Naive thymus-derived CD4-positive, alpha-beta T cell (primary cell): ENCODE data around the gene BLCAP. TPM values are rescaled to one million over a fixed set of nuclear protein-coding genes. Genes with fewer than 3 reads are reported as not detected.

Source experiments
- ATAC-seq: fragments of 150-1000 bp; cut with Tn5 transposase; 2 replicates; pipeline ENCODE4 v1.10.0; 2021; ENCODE audit warnings: mild to moderate bottlenecking, moderate library complexity
- CTCF ChIA-PET: fragments of 350-600 bp; sonication (Branson Sonifier 250); formaldehyde crosslinking; loops from one replicate; lab custom pipeline; 2021; ENCODE audit warnings: antibody characterized with exemption; lab: Charles Lee
- POLR2A ChIA-PET: fragments of 350-600 bp; sonication (Branson Sonifier 250); formaldehyde crosslinking; loops from one replicate; lab custom pipeline; 2021; ENCODE audit warnings: antibody characterized with exemption, inconsistent platforms; lab: Charles Lee
- DNase-seq, 9 donors: peaks; one replicate each; pipeline versions ENCODE4 v3.0.0 to v3.0.0-alpha.2; 2020 to 2022; ENCODE audit warnings: mixed read lengths in 1 of 9
- H3K27ac ChIP-seq: one replicate; pipeline ENCODE4 v1.7.0; 2013; ENCODE audit warnings: mild to moderate bottlenecking, low read depth, low read length, moderate library complexity
- H3K27me3 ChIP-seq, 2 donors: one replicate each; pipeline ENCODE4 v1.7.0; 2013; ENCODE audit warnings: low read length in 2 of 2, mild to moderate bottlenecking in 2 of 2, moderate library complexity in 2 of 2; ENCODE audit not compliant: control insufficient read depth in 2 of 2, insufficient read depth in 2 of 2
- H3K36me3 ChIP-seq, 3 experiments: 1 replicate in 2 of 3; 2 replicates in 1 of 3; pipeline ENCODE4 v1.7.0; 2013; ENCODE audit warnings: low read length in 3 of 3, mild to moderate bottlenecking in 3 of 3, moderate library complexity in 1 of 3; ENCODE audit not compliant: insufficient read depth in 3 of 3, control insufficient read depth in 2 of 3
- H3K4me1 ChIP-seq, 2 donors: one replicate each; pipeline ENCODE4 v1.7.0; 2013; ENCODE audit warnings: low read length in 2 of 2, mild to moderate bottlenecking in 2 of 2, moderate library complexity in 1 of 2; ENCODE audit not compliant: control insufficient read depth in 2 of 2, insufficient read depth in 2 of 2
- H3K4me3 ChIP-seq: 2 replicates; pipeline ENCODE4 v1.7.0; 2013; ENCODE audit warnings: mild to moderate bottlenecking, low read length
- H3K9me3 ChIP-seq, 3 experiments: 1 replicate in 2 of 3; 2 replicates in 1 of 3; pipeline ENCODE4 v1.7.0; 2013; ENCODE audit warnings: low read length in 3 of 3; ENCODE audit not compliant: control insufficient read depth in 2 of 3
- H3K27ac Mint-ChIP-seq, 9 donors: one replicate each; pipeline ENCODE4 v1.8.0; 2020 to 2022; ENCODE audit warnings: mixed read lengths in 9 of 9, mild to moderate bottlenecking in 8 of 9, moderate library complexity in 5 of 9, inconsistent platforms in 2 of 9
- H3K27me3 Mint-ChIP-seq, 5 donors: one replicate each; pipeline ENCODE4 v1.8.0; 2021 to 2022; ENCODE audit warnings: mixed read lengths in 5 of 5, mild to moderate bottlenecking in 1 of 5
- H3K36me3 Mint-ChIP-seq, 5 donors: one replicate each; pipeline ENCODE4 v1.8.0; 2020 to 2022; ENCODE audit warnings: mixed read lengths in 5 of 5, mild to moderate bottlenecking in 3 of 5, inconsistent platforms in 1 of 5
- H3K4me1 Mint-ChIP-seq, 7 donors: one replicate each; pipeline ENCODE4 v1.8.0; 2020 to 2022; ENCODE audit warnings: mixed read lengths in 7 of 7, mild to moderate bottlenecking in 3 of 7, inconsistent platforms in 1 of 7
- H3K4me3 Mint-ChIP-seq, 10 donors: one replicate each; pipeline ENCODE4 v1.8.0; 2020 to 2022; ENCODE audit warnings: mild to moderate bottlenecking in 10 of 10, mixed read lengths in 10 of 10, moderate library complexity in 6 of 10, inconsistent platforms in 2 of 10
- H3K9me3 Mint-ChIP-seq, 11 donors: one replicate each; pipeline ENCODE4 v1.8.0; 2020 to 2022; ENCODE audit warnings: mixed read lengths in 11 of 11, mild to moderate bottlenecking in 4 of 11, inconsistent platforms in 1 of 11, moderate library complexity in 1 of 11
- intact Hi-C, 2 donors: fragments of 100-400 bp; cut with micrococcal nuclease; formaldehyde crosslinking; loops; one replicate each; pipeline ENCODE4 v1.15.1; 2023
- polyA plus RNA-seq, 2 donors: library from polyadenylated mRNA; unstranded; fragments of 300-500 nt; fragmentation: Illumina TruSeq; gene quantifications; one replicate each; pipeline ENCODE4 v1.2.3, GENCODE V29; 2021
- total RNA-seq, 6 experiments: library from RNA in 5 of 6; stranded (reverse) in 5 of 6; gene quantifications; 1 replicate in 5 of 6; 2 replicates in 1 of 6; pipeline ENCODE4 v1.2.3 and lab custom pipeline; 2021 to 2026

The BLCAP gene
- total and polyA plus RNA-seq, 7 experiments from 2014 or later, result 42.1 to 94.7 (median 88.0) TPM

DNA sequence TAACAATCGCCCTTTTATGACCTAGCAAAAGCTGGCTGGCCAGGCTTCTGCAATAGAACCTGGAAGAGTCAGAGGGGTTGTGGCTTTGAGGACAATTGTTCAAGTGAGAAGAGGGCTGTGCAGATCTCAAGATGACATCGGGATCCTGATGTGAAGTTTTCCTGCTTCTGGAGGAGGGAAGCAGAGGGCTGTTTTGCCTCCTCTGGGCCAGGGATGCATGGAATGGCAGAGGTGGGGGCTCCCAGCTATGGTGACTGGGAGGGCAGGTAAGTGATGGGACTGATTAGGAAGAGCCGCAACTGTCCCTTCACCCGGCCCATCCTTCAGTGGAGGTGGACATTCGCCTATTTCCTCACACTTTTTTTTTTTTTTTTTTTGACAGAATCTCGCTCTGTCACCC is 43.4 kb upstream of the BLCAP start:
- Mint-ChIP-seq H3K9me3 (peaks cover 0 to 4% (median 0%) of the 10 kb centered on the region in 11 donors), H3K27me3 (peaks cover 33 to 59% (median 40%) of the 10 kb centered on the region in 5 donors), H3K27ac (no peak overlapping the region), H3K4me3 (no peak overlapping the region), H3K36me3 (peaks cover 0 to 3% (median 0%) of the 10 kb centered on the region in 5 donors), H3K4me1 (peaks cover 0 to 9% (median 3%) of the 10 kb centered on the region in 7 donors)
- Histone ChIP-seq H3K4me3 (no peak overlapping the region), H3K9me3 (no peaks in the 10 kb centered on the region), H3K4me1 (no peaks in the 10 kb centered on the region), H3K27ac (no peak overlapping the region), H3K36me3 (no peaks in the 10 kb centered on the region), H3K27me3 (no peaks in the 10 kb centered on the region)
- ChIA-PET POLR2A (no interaction called here), CTCF (no interaction called here)
- DNase-seq (no peak), ATAC-seq (no peak)
- intact Hi-C loops, result no loop called here

DNA sequence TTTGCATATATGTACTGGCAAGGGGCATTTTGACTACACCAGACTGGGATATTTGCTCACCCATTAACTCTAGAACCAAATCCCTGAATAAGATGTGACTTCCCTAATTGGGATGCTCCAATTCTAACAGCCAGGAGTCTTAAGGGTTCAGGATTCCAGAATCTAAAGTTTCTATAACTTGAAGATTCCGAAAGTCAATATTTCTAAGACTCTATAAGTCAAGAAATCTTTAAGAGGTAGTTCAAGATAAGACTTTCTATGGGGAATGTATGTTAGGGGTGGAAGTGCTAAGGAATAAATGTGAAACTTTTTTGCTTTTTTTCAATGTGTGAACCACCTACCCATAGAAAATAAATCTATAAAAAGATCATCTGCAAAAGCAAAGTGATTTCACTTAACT is 42.7 kb upstream of the BLCAP start:
- Histone ChIP-seq H3K36me3 (no peaks in the 10 kb centered on the region), H3K27me3 (no peaks in the 10 kb centered on the region), H3K4me3 (no peak overlapping the region), H3K9me3 (no peaks in the 10 kb centered on the region), H3K27ac (no peak overlapping the region), H3K4me1 (no peaks in the 10 kb centered on the region)
- Mint-ChIP-seq H3K27me3 (peaks cover 37 to 63% (median 43%) of the 10 kb centered on the region in 5 donors), H3K4me1 (peaks cover 0 to 9% (median 3%) of the 10 kb centered on the region in 7 donors), H3K9me3 (peaks cover 0 to 4% (median 0%) of the 10 kb centered on the region in 11 donors), H3K4me3 (no peak overlapping the region), H3K27ac (no peak overlapping the region), H3K36me3 (peaks cover 0 to 3% (median 0%) of the 10 kb centered on the region in 5 donors)
- no peak for DNase-seq
- ChIA-PET POLR2A (no interaction called here), CTCF (no interaction called here)
- intact Hi-C loops, result no loop called here
- no peak for ATAC-seq

DNA sequence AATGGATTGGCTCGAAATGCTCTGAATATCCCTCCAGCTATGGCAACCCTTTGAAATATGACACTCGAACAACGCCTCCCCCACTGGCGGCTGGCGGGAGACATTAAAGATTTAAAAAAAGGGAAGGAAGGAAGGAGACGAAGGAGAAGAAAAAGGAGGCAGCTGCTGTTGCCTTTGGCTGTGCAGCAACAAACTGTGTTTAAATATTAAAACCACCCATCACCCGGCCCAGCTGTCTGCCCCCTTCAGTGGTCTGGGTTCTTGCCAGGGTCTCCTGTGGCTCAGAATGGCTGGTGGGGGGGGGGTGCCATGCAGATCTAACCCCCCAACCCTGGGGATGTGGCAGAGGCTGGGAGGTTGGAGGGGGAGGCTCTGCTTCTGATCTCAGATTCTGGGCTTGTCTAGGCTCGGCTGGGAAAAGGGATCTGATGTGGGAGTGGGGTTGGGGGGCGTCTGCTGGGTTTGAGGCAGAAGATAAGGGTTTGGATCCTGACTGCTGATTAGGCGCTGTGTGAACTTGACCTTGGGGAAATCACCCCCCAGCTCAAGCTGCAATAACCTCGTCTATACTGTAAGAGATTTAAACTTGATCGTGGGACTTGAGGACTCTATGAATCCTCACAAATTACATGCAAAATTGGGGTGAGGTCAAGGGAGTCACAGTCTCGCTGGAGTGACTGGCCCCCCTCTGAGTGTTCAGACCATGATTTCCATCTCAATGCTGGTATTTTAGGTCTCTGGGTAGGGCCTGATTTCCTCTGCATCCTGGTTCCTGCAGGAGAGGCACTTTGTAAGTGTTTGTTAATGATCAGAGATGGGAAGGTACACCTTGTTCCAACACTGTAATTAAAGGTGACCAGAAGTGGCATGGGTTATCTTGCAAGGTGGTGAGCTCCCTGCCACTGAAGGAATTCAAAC is 40.3 kb upstream of the BLCAP start:
- POLR2A ChIA-PET, result no interaction called here
- intact Hi-C loops, result no loop called here
- peaks cover 0 to 3% (median 0%) of the 10 kb centered on the region in 11 donors for H3K9me3 Mint-ChIP-seq
- H3K36me3 Mint-ChIP-seq, result peaks cover 0 to 3% (median 0%) of the 10 kb centered on the region in 5 donors
- CTCF ChIA-PET, result interaction anchor here (0.6 kb wide), 1 partner anchor 446 kb away, joined by 3 read pairs; no protein-coding TSS in a partner anchor
- DNase-seq (no peak), ATAC-seq (no peak)
- peak overlapping the region in 1 of 9 donors; percentile 17 for H3K27ac Mint-ChIP-seq
- Histone ChIP-seq H3K4me3 (no peak overlapping the region), H3K27ac (no peak overlapping the region), H3K4me1 (no peaks in the 10 kb centered on the region), H3K9me3 (no peaks in the 10 kb centered on the region), H3K36me3 (no peaks in the 10 kb centered on the region), H3K27me3 (no peaks in the 10 kb centered on the region)
- H3K27me3 Mint-ChIP-seq, result peaks cover 37 to 62% (median 48%) of the 10 kb centered on the region in 5 donors
- peaks cover 0 to 9% (median 3%) of the 10 kb centered on the region in 7 donors for H3K4me1 Mint-ChIP-seq
- no peak overlapping the region for H3K4me3 Mint-ChIP-seq

DNA sequence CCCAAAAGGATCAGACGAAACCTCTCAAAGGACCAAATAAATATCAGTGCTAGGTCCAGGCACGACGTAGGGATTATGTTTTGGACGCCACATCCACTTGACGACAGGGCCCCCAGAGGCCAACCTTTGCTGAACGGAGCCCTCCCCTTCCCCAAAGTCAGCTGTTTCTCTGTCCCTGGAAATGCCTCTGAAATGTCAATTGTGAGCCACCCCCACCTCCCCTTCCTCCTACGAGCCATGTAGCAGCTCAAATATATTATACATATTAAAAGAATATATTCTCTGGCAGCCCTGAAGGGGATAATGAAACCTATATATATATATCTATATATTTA is 39.6 kb upstream of the BLCAP start:
- H3K9me3 Mint-ChIP-seq, result peaks cover 0 to 1% (median 0%) of the 10 kb centered on the region in 11 donors
- DNase-seq, result no peak

DNA sequence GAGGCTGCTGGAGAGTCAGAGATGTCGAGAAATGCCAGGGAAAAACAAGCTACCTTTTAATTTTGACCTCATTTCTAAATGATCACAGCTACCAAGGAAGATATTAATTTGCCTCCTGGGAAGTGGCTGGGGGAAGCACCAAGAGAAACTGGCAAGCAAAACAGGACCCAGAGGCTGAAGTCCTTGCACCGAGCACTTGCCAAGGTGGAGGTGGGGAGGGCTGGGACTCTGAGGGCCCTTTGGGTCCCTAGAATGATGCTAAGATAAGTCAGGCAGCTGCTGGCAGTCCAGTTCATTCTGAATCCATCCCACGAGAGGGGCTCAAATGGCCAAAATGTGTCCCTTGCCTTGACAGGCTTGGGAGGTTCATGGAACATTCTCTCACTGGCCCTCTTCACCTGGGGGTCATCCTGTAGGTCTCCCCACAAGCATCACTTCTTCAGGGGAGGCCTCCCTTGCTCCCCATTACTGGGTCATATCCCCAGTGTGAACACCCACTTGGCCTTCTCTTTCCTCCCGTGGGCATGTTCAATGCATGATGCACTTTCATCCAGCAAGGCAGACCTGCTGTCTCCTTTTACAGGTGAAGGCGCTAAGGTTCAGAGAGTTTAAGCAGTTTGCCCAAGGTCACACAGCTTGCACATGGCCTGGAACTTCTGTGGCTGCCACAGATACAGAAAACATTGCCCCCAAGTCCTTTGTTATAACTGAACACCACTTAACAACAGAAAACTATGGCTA is 39.1 kb upstream of the BLCAP start:
- H3K36me3 ChIP-seq, result no peaks in the 10 kb centered on the region
- Mint-ChIP-seq H3K4me3 (no peak overlapping the region), H3K4me1 (peaks cover 0 to 9% (median 3%) of the 10 kb centered on the region in 7 donors), H3K36me3 (no peaks in the 10 kb centered on the region), H3K27me3 (peaks cover 37 to 60% (median 48%) of the 10 kb centered on the region in 5 donors), H3K9me3 (peaks cover 0 to 2% (median 0%) of the 10 kb centered on the region in 11 donors), H3K27ac (no peak overlapping the region)
- H3K27me3 ChIP-seq, result no peaks in the 10 kb centered on the region
- POLR2A ChIA-PET, result no interaction called here
- H3K4me3 ChIP-seq, result no peak overlapping the region
- intact Hi-C loops, result no loop called here
- CTCF ChIA-PET, result no interaction called here
- ATAC-seq (no peak), DNase-seq (no peak)
- no peak overlapping the region for H3K27ac ChIP-seq
- no peaks in the 10 kb centered on the region for H3K4me1 ChIP-seq
- no peaks in the 10 kb centered on the region for H3K9me3 ChIP-seq

More for the DNA sequence above, 39.6 kb upstream of the BLCAP start:
- H3K27ac Mint-ChIP-seq, result no peak overlapping the region
- Histone ChIP-seq H3K36me3 (no peaks in the 10 kb centered on the region), H3K9me3 (no peaks in the 10 kb centered on the region), H3K27ac (no peak overlapping the region), H3K4me1 (no peaks in the 10 kb centered on the region), H3K27me3 (no peaks in the 10 kb centered on the region), H3K4me3 (no peak overlapping the region)
- ChIA-PET POLR2A (no interaction called here), CTCF (interaction anchor here (0.6 kb wide), 1 partner anchor 445 kb away, joined by 3 read pairs; no protein-coding TSS in a partner anchor)
- no peaks in the 10 kb centered on the region for H3K36me3 Mint-ChIP-seq
- no peak for ATAC-seq
- peaks cover 34 to 60% (median 44%) of the 10 kb centered on the region in 5 donors for H3K27me3 Mint-ChIP-seq
- peaks cover 0 to 9% (median 3%) of the 10 kb centered on the region in 7 donors for H3K4me1 Mint-ChIP-seq
- H3K4me3 Mint-ChIP-seq, result no peak overlapping the region
- intact Hi-C loops, result no loop called here

DNA sequence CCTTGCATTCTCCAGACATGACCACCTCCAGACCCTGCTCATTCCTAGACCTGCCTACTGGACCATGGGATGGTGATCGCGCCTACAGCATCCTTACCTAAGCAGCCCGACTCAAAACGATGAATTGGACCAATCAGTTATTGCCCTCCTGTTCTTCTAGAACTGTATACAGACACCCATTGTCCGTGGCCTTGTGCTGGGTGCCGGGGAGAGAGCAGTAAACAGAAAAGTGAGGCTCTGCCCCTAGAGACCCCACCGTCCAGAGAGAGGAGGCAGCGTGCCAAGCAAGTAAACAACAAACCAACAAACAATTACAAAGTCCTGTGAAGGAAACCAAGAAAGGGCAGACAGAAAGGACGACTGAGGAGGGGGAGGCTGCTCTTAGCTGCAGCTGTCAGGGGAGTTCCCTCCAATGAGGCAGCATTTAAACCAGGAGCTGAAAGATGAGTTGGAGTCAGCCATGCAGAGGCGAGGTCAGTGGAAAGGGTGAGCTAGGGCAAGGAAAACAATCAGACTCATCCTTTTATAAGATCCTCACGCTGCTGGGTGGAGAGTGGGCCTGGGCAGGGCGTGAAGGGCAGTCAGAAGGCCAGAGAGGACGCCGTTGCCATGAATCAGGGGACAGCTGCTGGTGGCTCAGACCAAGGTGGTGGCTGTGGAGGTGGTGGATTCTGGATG is 37.6 kb upstream of the BLCAP start:
- POLR2A ChIA-PET, result no interaction called here
- Mint-ChIP-seq H3K4me3 (no peak overlapping the region), H3K27ac (no peak overlapping the region), H3K36me3 (no peaks in the 10 kb centered on the region), H3K27me3 (peaks cover 45 to 55% (median 47%) of the 10 kb centered on the region in 5 donors), H3K9me3 (peaks cover 0 to 2% (median 0%) of the 10 kb centered on the region in 11 donors), H3K4me1 (peaks cover 0 to 9% (median 3%) of the 10 kb centered on the region in 7 donors)
- Histone ChIP-seq H3K27me3 (no peaks in the 10 kb centered on the region), H3K36me3 (no peaks in the 10 kb centered on the region), H3K27ac (no peak overlapping the region), H3K4me1 (no peaks in the 10 kb centered on the region), H3K4me3 (no peak overlapping the region), H3K9me3 (no peaks in the 10 kb centered on the region)
- CTCF ChIA-PET, result interaction anchor here (1.5 kb wide), 1 partner anchor 11 kb away, joined by 4 read pairs; no protein-coding TSS in a partner anchor
- ATAC-seq (no peak), DNase-seq (no peak)
- intact Hi-C loops, result no loop called here
